Measurements from ENCODE around the gene MALAT1.

Gene MALAT1

DNA sequence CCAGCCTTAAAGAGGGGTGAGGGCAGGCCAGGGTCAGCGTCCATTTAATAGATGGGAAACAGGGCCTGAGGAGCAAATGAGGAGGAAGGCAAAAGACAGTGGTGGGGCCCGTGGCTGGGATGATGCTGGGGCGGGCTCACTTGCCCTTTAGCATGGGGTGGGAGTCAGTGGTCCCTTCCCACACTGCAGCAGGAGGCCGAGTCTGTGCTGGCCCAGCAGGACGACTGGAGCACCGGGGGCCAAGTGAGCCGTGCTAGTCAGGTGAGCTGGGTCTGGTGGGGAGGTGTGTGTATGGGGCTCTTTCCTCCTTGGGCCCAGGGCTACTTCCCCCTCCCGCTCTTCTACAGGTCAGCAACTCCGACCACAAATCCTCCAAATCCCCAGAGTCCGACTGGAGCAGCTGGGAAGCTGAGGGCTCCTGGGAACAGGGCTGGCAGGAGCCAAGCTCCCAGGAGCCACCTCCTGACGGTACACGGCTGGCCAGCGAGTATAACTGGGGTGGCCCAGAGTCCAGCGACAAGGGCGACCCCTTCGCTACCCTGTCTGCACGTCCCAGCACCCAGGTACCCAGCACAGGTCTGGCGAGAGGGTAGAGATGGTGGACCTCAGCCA, 38.9 kb downstream of the MALAT1 start:
- no peak overlapping the region for H3K4me3 ChIP-seq (ENCODE audit: low read depth, low read length)
- TF ChIP-seq, protein P1, sequence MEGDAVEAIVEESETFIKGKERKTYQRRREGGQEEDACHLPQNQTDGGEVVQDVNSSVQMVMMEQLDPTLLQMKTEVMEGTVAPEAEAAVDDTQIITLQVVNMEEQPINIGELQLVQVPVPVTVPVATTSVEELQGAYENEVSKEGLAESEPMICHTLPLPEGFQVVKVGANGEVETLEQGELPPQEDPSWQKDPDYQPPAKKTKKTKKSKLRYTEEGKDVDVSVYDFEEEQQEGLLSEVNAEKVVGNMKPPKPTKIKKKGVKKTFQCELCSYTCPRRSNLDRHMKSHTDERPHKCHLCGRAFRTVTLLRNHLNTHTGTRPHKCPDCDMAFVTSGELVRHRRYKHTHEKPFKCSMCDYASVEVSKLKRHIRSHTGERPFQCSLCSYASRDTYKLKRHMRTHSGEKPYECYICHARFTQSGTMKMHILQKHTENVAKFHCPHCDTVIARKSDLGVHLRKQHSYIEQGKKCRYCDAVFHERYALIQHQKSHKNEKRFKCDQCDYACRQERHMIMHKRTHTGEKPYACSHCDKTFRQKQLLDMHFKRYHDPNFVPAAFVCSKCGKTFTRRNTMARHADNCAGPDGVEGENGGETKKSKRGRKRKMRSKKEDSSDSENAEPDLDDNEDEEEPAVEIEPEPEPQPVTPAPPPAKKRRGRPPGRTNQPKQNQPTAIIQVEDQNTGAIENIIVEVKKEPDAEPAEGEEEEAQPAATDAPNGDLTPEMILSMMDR (IDR thresholded peaks at IDR 0.05; ENCODE audit: insufficient read depth, low read depth, low read length, missing control alignments), result no peak
- DNase-seq (ENCODE audit: low read depth), result no peak

GRCh38 chr11:65538232-65538914, 39.5 kb downstream of the MALAT1 start:
- H3K4me3 ChIP-seq (ENCODE audit: low read depth, low read length), result no peak overlapping the region
- TF ChIP-seq, protein P1 (IDR thresholded peaks at IDR 0.05; ENCODE audit: insufficient read depth, low read depth, low read length, missing control alignments), result no peak
- DNase-seq (ENCODE audit: low read depth), result no peak

DNA sequence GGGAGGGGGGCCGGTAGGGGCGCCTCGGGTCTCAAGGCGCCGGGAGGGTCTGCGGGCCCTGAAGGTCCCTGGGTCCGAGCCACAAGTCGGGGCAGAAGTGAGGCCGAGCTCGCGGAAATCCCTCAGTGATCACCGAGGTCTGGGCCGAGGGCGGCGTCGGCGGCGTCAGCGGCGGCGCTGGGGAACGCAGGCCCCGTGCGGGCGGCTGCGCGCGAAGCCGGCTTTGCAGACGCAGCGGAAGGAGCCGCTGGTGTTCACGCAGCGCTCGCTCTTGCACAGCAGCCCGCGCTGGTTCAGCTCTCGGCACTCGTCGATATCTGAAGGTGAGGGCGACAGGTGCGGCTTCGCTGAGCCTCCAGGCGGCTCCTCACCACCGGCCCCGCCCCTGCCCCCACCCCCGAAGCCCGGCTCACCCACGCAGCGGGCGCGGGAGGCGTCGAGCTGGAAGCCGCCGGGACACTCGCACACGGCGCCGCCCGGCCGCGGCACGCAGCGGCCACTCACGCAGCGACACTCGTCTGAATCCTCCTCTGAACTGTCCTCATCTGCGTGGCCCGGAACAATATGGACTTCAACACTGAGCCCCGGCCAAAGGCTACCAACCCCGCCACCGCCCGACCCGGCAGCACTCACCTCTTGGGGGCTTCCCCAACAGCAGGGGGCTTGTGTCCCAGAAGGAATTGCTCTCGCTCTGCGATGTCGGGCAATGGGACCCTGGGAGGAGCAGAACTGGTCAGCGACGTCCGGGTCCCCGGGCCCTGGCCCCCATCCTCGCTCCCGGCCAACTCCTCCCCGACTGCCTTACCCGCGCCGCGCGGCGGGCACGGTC, 40.3 kb downstream of the MALAT1 start:
- TF ChIP-seq, protein P1 (IDR thresholded peaks at IDR 0.05; ENCODE audit: insufficient read depth, low read depth, low read length, missing control alignments), result no peak
- no peak for DNase-seq (ENCODE audit: low read depth)
- H3K4me3 ChIP-seq (ENCODE audit: low read depth, low read length), result no peak overlapping the region; the same call in 1 of the 2 replicates

DNA sequence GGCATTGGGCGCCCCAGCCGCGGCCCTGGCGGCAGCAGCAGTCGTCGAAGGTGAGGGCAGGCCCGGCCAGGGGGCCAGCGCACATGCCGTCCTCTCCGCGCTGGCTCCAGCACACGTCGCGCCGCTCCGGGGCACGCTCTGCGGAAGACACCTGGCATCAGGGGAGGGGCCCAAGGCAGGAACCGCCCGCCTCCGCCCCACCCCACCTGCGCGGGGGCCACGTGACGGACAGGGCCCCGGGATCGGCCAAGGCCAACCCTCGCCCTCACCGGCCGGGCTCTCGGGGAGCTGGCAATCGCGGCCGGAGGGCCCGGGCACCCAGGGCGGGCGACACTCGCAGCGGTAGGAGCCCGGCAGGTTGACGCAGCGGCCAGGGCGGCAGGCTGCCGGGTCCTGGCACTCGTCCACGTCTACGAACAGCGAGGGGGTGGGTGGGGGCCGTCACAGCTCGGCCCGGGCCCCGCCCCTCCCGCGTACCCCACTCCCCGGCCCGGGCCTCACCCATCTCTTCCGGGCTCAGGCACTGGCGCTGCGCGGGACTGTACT, 41.0 kb downstream of the MALAT1 start:
- no peak for DNase-seq (ENCODE audit: low read depth)
- TF ChIP-seq, protein P1 (IDR thresholded peaks at IDR 0.05; ENCODE audit: insufficient read depth, low read depth, low read length, missing control alignments), result peak; percentile 58
- H3K4me3 ChIP-seq (ENCODE audit: low read depth, low read length), result peak overlapping the region; percentile 84

- TF ChIP-seq, protein P1 (IDR thresholded peaks at IDR 0.05; ENCODE audit: insufficient read depth, low read depth, low read length, missing control alignments), result peak; percentile 71
- peak; percentile 94 for DNase-seq (ENCODE audit: low read depth)
- H3K4me3 ChIP-seq (ENCODE audit: low read depth, low read length), result peak overlapping the region; percentile 84
Observed at GRCh38 chr11:65540290-65541092, 41.6 kb downstream of the MALAT1 start.
